Measurements from ENCODE around the gene IFT22.
"Not testable (repeated sequence)": the region's sequence is repeated elsewhere in the genome, so short reads cannot be mapped to it uniquely, and the experiment has no call there.

The IFT22 gene

GRCh38 chr7:101285171-101285570 lies 36.4 kb downstream of the IFT22 start:
- H3K4me3 ChIP-seq (ENCODE audit: low read length) = no peak overlapping the region
- TF ChIP-seq, protein P1, sequence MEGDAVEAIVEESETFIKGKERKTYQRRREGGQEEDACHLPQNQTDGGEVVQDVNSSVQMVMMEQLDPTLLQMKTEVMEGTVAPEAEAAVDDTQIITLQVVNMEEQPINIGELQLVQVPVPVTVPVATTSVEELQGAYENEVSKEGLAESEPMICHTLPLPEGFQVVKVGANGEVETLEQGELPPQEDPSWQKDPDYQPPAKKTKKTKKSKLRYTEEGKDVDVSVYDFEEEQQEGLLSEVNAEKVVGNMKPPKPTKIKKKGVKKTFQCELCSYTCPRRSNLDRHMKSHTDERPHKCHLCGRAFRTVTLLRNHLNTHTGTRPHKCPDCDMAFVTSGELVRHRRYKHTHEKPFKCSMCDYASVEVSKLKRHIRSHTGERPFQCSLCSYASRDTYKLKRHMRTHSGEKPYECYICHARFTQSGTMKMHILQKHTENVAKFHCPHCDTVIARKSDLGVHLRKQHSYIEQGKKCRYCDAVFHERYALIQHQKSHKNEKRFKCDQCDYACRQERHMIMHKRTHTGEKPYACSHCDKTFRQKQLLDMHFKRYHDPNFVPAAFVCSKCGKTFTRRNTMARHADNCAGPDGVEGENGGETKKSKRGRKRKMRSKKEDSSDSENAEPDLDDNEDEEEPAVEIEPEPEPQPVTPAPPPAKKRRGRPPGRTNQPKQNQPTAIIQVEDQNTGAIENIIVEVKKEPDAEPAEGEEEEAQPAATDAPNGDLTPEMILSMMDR (conservative IDR thresholded peaks at IDR 0.05; ENCODE audit: low read length) = no peak
- no peak for DNase-seq (ENCODE audit: low read depth)

DNA sequence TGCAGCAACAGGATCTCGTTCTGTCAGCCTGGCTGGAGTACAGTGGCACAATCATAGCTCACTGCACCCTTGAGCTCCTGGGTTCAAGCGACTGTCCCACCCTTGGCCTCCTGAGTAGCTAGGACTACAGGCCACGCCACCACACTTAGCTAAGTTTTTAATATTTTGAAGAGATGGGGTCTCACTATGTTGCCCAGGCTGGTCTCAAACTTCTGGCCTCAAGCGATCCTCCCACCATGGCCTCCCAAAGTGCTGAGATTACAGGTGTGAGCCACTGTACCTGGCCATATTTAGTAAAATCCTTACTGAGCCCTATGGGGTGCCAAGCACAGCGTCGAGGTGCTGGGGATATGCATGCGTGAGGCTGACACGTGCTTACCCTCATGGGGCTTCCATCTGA lies 40.7 kb downstream of the IFT22 start:
- H3K4me3 ChIP-seq (ENCODE audit: low read length); DNase-seq (ENCODE audit: low read depth): not testable (repeated sequence)

DNA sequence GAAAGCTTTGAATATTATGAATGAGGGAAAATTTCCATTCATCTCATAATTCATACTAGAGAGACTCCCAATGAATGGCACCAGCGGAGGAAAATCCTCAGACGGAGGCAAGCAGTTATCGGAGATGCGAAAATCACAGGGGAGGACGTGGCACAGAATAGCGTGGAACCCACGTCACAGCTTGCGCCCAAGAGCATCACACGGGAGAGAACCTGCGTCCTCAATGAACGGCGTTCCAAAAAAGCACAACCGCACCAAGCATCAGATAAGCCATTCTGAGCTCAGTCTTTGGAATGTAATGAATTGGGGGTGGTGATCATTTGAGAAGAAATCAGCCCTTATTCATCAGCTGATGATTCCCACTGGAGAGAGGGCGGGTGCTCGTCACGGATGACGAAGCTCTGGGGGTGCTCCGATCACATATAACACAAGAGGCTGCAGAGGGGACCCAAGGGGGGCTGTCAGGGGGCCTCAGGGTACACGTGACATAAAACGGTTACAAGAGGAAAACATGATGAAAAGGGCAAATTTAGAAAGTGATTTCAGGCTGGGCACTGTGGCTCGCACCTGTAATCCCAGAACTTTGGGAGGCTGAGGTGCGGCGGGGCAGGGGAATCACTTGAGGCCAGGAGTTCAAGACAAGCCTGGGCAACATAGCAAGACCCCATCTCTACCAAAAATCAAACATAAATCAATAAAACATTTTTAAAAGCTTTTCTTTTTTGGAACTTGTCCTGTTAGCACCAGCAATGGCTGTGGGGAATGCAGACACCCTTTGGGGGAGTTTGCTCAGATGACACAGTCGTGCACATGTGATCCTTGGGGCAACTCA lies 42.9 kb downstream of the IFT22 start:
- TF ChIP-seq, protein P1 (conservative IDR thresholded peaks at IDR 0.05; ENCODE audit: low read length) = no peak
- DNase-seq (ENCODE audit: low read depth) = no peak
- H3K4me3 ChIP-seq (ENCODE audit: low read length) = no peak overlapping the region

DNA sequence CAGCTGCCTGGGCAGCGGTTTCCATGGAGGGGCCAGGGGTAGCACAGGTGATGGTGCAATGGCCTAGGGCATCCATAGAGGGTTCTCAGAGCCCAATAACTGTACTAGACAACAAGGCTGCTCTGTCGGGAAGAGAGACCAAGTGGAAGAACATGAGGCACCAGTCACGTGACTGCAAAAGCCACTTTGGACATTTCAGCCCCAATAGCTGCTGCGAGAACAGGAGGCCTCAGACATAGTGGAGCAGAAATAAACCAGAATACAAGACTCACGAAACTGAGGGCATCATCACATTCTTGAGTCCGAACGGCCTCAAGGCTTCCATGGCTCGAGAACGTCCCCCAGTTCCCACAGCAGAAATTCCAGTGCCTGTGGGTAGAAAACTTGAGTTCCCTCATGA lies 44.5 kb downstream of the IFT22 start:
- TF ChIP-seq, protein P1 (conservative IDR thresholded peaks at IDR 0.05; ENCODE audit: low read length) = no peak
- H3K4me3 ChIP-seq (ENCODE audit: low read length) = no peak overlapping the region
- no peak for DNase-seq (ENCODE audit: low read depth)

GRCh38 chr7:101273206-101273605 lies 48.4 kb downstream of the IFT22 start:
- DNase-seq (ENCODE audit: low read depth) = no peak
- H3K4me3 ChIP-seq (ENCODE audit: low read length) = no peak overlapping the region
- TF ChIP-seq, protein P1 (conservative IDR thresholded peaks at IDR 0.05; ENCODE audit: low read length) = no peak

DNA sequence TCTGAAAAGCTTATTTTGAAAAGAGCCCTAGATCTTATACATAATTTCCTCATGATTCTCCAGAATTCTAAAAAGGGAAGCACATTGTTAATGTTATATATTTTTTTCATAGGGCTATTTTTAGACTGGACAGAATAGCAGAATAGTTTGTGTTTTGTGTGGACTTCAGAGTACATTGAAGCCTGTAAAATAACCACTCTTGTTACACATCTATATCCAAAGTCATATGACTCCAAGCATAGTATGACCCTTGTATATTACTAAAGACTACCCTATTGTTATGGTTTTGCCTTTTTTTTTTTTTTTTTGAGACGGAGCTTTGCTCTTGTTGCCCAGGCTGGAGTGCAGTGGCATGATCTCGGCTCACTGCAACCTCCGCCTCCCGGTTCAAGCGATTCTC lies 50.6 kb downstream of the IFT22 start:
- TF ChIP-seq, protein P1 (conservative IDR thresholded peaks at IDR 0.05; ENCODE audit: low read length) = no peak
- no peak for DNase-seq (ENCODE audit: low read depth)
- H3K4me3 ChIP-seq (ENCODE audit: low read length) = no peak overlapping the region

- DNase-seq (ENCODE audit: low read depth) = no peak
- TF ChIP-seq, protein P1 (conservative IDR thresholded peaks at IDR 0.05; ENCODE audit: low read length) = no peak
- H3K4me3 ChIP-seq (ENCODE audit: low read length) = no peak overlapping the region
These were observed 51.9 kb downstream of the IFT22 start for GRCh38 chr7:101269664-101270063.
